ENCODE data around the gene CADM4. TPM values are rescaled to one million over a fixed set of nuclear protein-coding genes. Genes with fewer than 3 reads are reported as not detected.
A peak's percentile ranks its signal among the peaks of the same experiment; 100 is the strongest.

CADM4 gene
- total RNA-seq, 5 donors from 2014 or later (not counting 1 experiment from before 2014, with no cell fraction given) = 0.16 to 0.61 (median 0.45) TPM

- Mint-ChIP-seq H3K4me3 (peak overlapping the region; percentile 82 to 87 (median 84)), H3K9me3 (no peaks in the 10 kb centered on the region), H3K27ac (peak overlapping the region; percentile 76 to 79), H3K36me3 (peaks cover 21% of the 10 kb centered on the region), H3K27me3 (no peaks in the 10 kb centered on the region), H3K4me1 (peaks cover 42 to 54% (median 52%) of the 10 kb centered on the region in 3 donors)
- WGBS (ENCODE audit: insufficient coverage) = 46% methylated on average over 29 of the region's 29 CpGs
- Histone ChIP-seq H3K9me3 (no peaks in the 10 kb centered on the region), H3K27me3 (replicated peaks in 1 of 2; ENCODE audit: control insufficient read depth in 2 of 2, extremely low read depth in 1 of 2, insufficient read depth in 2 of 2, low read length in 1 of 2) (peaks cover 0 to 6% of the 10 kb centered on the region in 2 experiments), H3K36me3 (ENCODE audit: control insufficient read depth in 2 of 2, extremely low read depth in 1 of 2, insufficient read depth in 1 of 2, low read length in 1 of 2) (no peaks in the 10 kb centered on the region), H3K4me1 (ENCODE audit: control insufficient read depth in 1 of 2, extremely low read depth in 1 of 2, insufficient read depth in 2 of 2, low read length in 2 of 2) (peaks cover 26 to 56% of the 10 kb centered on the region in 2 experiments), H3K4me3 (ENCODE audit: control insufficient read depth in 1 of 2, extremely low read depth in 1 of 2, low read length in 1 of 2) (peak overlapping the region; percentile 39 to 64), H3K27ac (ENCODE audit: low read length) (no peak overlapping the region)
- CTCF ChIA-PET = interaction anchor here (0.6 to 1.6 kb wide), 34 partner anchors 8 to 1023 kb away, joined by 3 to 20 read pairs (median 5); partner anchors contain the start of genes SMG9 (in 2 of the 2), IRGQ (in 1 of the 2), PHLDB3 (in 1 of the 2) and ZNF224 (in 1 of the 2)
- peak in 3 of 35 experiments; percentile 5 to 14 (median 10) for DNase-seq
- POLR2A ChIA-PET = interaction anchor here (0.6 to 1.3 kb wide), 6 partner anchors 72 to 229 kb away, joined by 3 to 5 read pairs (median 4); partner anchors contain the start of genes IRGQ (in 1 of the 2) and ZNF576 (in 1 of the 2)
- ATAC-seq (replicated peaks in 1 of 4) = no peak
These were observed 28.3 kb upstream of the CADM4 start for GRCh38 chr19:43667876-43668405.

- ATAC-seq (replicated peaks in 1 of 4) = no peak
- H3K27me3 Mint-ChIP-seq = no peaks in the 10 kb centered on the region
- peaks cover 26% of the 10 kb centered on the region for H3K36me3 Mint-ChIP-seq
- Histone ChIP-seq H3K4me1 (ENCODE audit: control insufficient read depth in 1 of 2, extremely low read depth in 1 of 2, insufficient read depth in 2 of 2, low read length in 2 of 2) (peaks cover 26 to 56% of the 10 kb centered on the region in 2 experiments), H3K36me3 (ENCODE audit: control insufficient read depth in 2 of 2, extremely low read depth in 1 of 2, insufficient read depth in 1 of 2, low read length in 1 of 2) (no peaks in the 10 kb centered on the region), H3K27ac (ENCODE audit: low read length) (no peak overlapping the region), H3K27me3 (replicated peaks in 1 of 2; ENCODE audit: control insufficient read depth in 2 of 2, extremely low read depth in 1 of 2, insufficient read depth in 2 of 2, low read length in 1 of 2) (peaks cover 0 to 6% of the 10 kb centered on the region in 2 experiments), H3K9me3 (no peaks in the 10 kb centered on the region), H3K4me3 (ENCODE audit: control insufficient read depth in 1 of 2, extremely low read depth in 1 of 2, low read length in 1 of 2) (peak overlapping the region in 1 of 2 donors; percentile 64)
- H3K27ac Mint-ChIP-seq = peak overlapping the region in 1 of 2 donors; percentile 79
- peak in 4 of 35 experiments; percentile 1 to 6 (median 2) for DNase-seq
- WGBS (ENCODE audit: insufficient coverage) = 93% methylated on average over 7 of the region's 26 CpGs
- H3K9me3 Mint-ChIP-seq = no peaks in the 10 kb centered on the region
- ChIA-PET CTCF (interaction anchor here (0.6 to 1.1 kb wide), 2 partner anchors 164 to 228 kb away, joined by 3 to 9 read pairs; no protein-coding TSS in a partner anchor), POLR2A (no interaction called here)
- peaks cover 42 to 55% (median 52%) of the 10 kb centered on the region in 3 donors for H3K4me1 Mint-ChIP-seq
- H3K4me3 Mint-ChIP-seq = peak overlapping the region; percentile 82 to 87 (median 84)
These were observed 27.7 kb upstream of the CADM4 start for GRCh38 chr19:43667126-43667875.

DNA sequence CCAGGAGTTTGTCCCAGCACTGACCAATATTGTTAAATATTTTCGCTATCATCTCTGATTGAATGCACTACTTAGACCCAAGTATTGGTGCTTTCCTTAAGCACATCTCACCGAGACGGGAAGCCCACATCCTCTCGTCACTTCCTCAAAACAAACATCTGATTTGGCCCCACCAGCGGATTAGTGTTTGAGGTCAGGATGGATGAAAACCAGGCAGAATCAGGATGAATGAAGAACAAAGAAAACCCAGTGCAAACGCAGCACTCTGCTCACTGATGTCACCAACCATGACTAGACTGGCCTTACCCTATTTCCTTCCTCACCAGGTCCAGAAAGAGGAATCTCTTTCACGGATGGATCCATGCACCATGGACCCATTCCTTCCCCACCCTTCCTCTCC, 24.4 kb upstream of the CADM4 start:
- Mint-ChIP-seq H3K27ac (peak overlapping the region; percentile 42 to 69), H3K36me3 (peaks cover 38% of the 10 kb centered on the region), H3K4me1 (peaks cover 31 to 43% (median 39%) of the 10 kb centered on the region in 3 donors), H3K9me3 (peaks cover 0 to 5% (median 0%) of the 10 kb centered on the region in 3 donors), H3K27me3 (no peaks in the 10 kb centered on the region), H3K4me3 (peak overlapping the region; percentile 5 to 68 (median 34))
- no CpG with 5 or more reads among the region's 7 CpGs for WGBS (ENCODE audit: insufficient coverage)
- H3K4me1 ChIP-seq (ENCODE audit: control insufficient read depth in 1 of 2, extremely low read depth in 1 of 2, insufficient read depth in 2 of 2, low read length in 2 of 2) = peaks cover 18 to 41% of the 10 kb centered on the region in 2 experiments
- peak overlapping the region in 1 of 2 donors; percentile 15 for H3K4me3 ChIP-seq (ENCODE audit: control insufficient read depth in 1 of 2, extremely low read depth in 1 of 2, low read length in 1 of 2)
- H3K36me3 ChIP-seq (ENCODE audit: control insufficient read depth in 2 of 2, extremely low read depth in 1 of 2, insufficient read depth in 1 of 2, low read length in 1 of 2) = no peaks in the 10 kb centered on the region
- ChIA-PET POLR2A (no interaction called here), CTCF (interaction anchor here in 1 of 2 donors (0.6 kb wide), 1 partner anchor 127 kb away, joined by 3 read pairs; no protein-coding TSS in a partner anchor)
- DNase-seq (peak in 29 of 35 experiments; percentile 11 to 78 (median 34)), ATAC-seq (replicated peaks in 1 of 4) (peak in 1 of 4 experiments; percentile 11)
- H3K27ac ChIP-seq (ENCODE audit: low read length) = peak overlapping the region; percentile 49
- no peaks in the 10 kb centered on the region for H3K9me3 ChIP-seq
- H3K27me3 ChIP-seq (replicated peaks in 1 of 2; ENCODE audit: control insufficient read depth in 2 of 2, extremely low read depth in 1 of 2, insufficient read depth in 2 of 2, low read length in 1 of 2) = peaks cover 0 to 5% of the 10 kb centered on the region in 2 experiments

GRCh38 chr19:43662487-43662886, 22.8 kb upstream of the CADM4 start:
- H3K27me3 Mint-ChIP-seq = no peaks in the 10 kb centered on the region
- peaks cover 14 to 26% of the 10 kb centered on the region in 2 experiments for H3K4me1 ChIP-seq (ENCODE audit: control insufficient read depth in 1 of 2, extremely low read depth in 1 of 2, insufficient read depth in 2 of 2, low read length in 2 of 2)
- no peaks in the 10 kb centered on the region for H3K9me3 ChIP-seq
- no peak overlapping the region for H3K27ac Mint-ChIP-seq
- POLR2A ChIA-PET = no interaction called here
- DNase-seq (no peak), ATAC-seq (replicated peaks in 1 of 4) (no peak)
- CTCF ChIA-PET = interaction anchor here in 1 of 2 donors (1.1 kb wide), 1 partner anchor 143 kb away, joined by 4 read pairs; no protein-coding TSS in a partner anchor
- H3K4me3 ChIP-seq (ENCODE audit: control insufficient read depth in 1 of 2, extremely low read depth in 1 of 2, low read length in 1 of 2) = no peak overlapping the region
- H3K4me3 Mint-ChIP-seq = no peak overlapping the region
- H3K9me3 Mint-ChIP-seq = peaks cover 0 to 11% (median 7%) of the 10 kb centered on the region in 3 donors
- peaks cover 41% of the 10 kb centered on the region for H3K36me3 Mint-ChIP-seq
- H3K27me3 ChIP-seq (replicated peaks in 1 of 2; ENCODE audit: control insufficient read depth in 2 of 2, extremely low read depth in 1 of 2, insufficient read depth in 2 of 2, low read length in 1 of 2) = no peaks in the 10 kb centered on the region
- no peaks in the 10 kb centered on the region for H3K36me3 ChIP-seq (ENCODE audit: control insufficient read depth in 2 of 2, extremely low read depth in 1 of 2, insufficient read depth in 1 of 2, low read length in 1 of 2)
- H3K4me1 Mint-ChIP-seq = peaks cover 17 to 29% (median 23%) of the 10 kb centered on the region in 3 donors
- no peak overlapping the region for H3K27ac ChIP-seq (ENCODE audit: low read length)
- WGBS (ENCODE audit: insufficient coverage) = 97% methylated on average over 3 of the region's 6 CpGs

- Mint-ChIP-seq H3K4me3 (no peak overlapping the region), H3K27me3 (no peaks in the 10 kb centered on the region), H3K27ac (no peak overlapping the region), H3K9me3 (peaks cover 0 to 11% (median 7%) of the 10 kb centered on the region in 3 donors), H3K4me1 (peaks cover 14 to 24% (median 20%) of the 10 kb centered on the region in 3 donors), H3K36me3 (peaks cover 45% of the 10 kb centered on the region)
- H3K4me1 ChIP-seq (ENCODE audit: control insufficient read depth in 1 of 2, extremely low read depth in 1 of 2, insufficient read depth in 2 of 2, low read length in 2 of 2) = peaks cover 13 to 23% of the 10 kb centered on the region in 2 experiments
- no peaks in the 10 kb centered on the region for H3K27me3 ChIP-seq (replicated peaks in 1 of 2; ENCODE audit: control insufficient read depth in 2 of 2, extremely low read depth in 1 of 2, insufficient read depth in 2 of 2, low read length in 1 of 2)
- ChIA-PET POLR2A (no interaction called here), CTCF (no interaction called here)
- H3K27ac ChIP-seq (ENCODE audit: low read length) = no peak overlapping the region
- ATAC-seq (replicated peaks in 1 of 4) (no peak), DNase-seq (no peak)
- H3K9me3 ChIP-seq = no peaks in the 10 kb centered on the region
- WGBS (ENCODE audit: insufficient coverage) = 95% methylated on average over 5 of the region's 6 CpGs
- H3K36me3 ChIP-seq (ENCODE audit: control insufficient read depth in 2 of 2, extremely low read depth in 1 of 2, insufficient read depth in 1 of 2, low read length in 1 of 2) = peaks cover 0 to 6% of the 10 kb centered on the region in 2 donors
- H3K4me3 ChIP-seq (ENCODE audit: control insufficient read depth in 1 of 2, extremely low read depth in 1 of 2, low read length in 1 of 2) = no peak overlapping the region
These were observed 21.3 kb upstream of the CADM4 start for GRCh38 chr19:43660971-43661360.
